Keratinocyte (primary cell): ENCODE measurements around the gene ALS2. TPM values are rescaled to one million over a fixed set of nuclear protein-coding genes. Genes with fewer than 3 reads are reported as not detected.

ENCODE experiments used
- DNase-seq: peaks from one replicate; pipeline ENCODE4 v3.0.0-alpha.2; 2011; ENCODE audit warnings: low read depth, missing footprints, low spot score
- FAIRE-seq: peaks from 2 replicates; lab custom pipeline; 2011; peaks lifted over from hg19 to GRCh38; lab: Jason Lieb, UNC
- H2AFZ ChIP-seq: 2 replicates; pipeline ENCODE4 v1.6.0; 2012; ENCODE audit warnings: low read length, control low read depth, inconsistent platforms; ENCODE audit not compliant: control insufficient read depth
- H3K27ac ChIP-seq: 2 replicates; pipeline ENCODE4 v1.5.1; 2011; ENCODE audit warnings: low read length; ENCODE audit not compliant: control insufficient read depth, insufficient read depth
- H3K27me3 ChIP-seq: 3 replicates; pipeline ENCODE4 v1.6.0; 2011; ENCODE audit warnings: low read length; ENCODE audit not compliant: control insufficient read depth, insufficient read depth; ENCODE audit errors: extremely low read depth
- H3K36me3 ChIP-seq, 2 experiments: 2 replicates in 1 of 2; 3 replicates in 1 of 2; pipeline ENCODE4 v1.5.1; 2011; ENCODE audit warnings: low read length in 2 of 2, mild to moderate bottlenecking in 1 of 2; ENCODE audit not compliant: control insufficient read depth in 2 of 2, insufficient read depth in 2 of 2; ENCODE audit errors: extremely low read depth in 1 of 2
- H3K4me1 ChIP-seq: 3 replicates; pipeline ENCODE4 v1.5.1; 2011; ENCODE audit warnings: low read length; ENCODE audit not compliant: control insufficient read depth, insufficient read depth; ENCODE audit errors: extremely low read depth
- H3K4me2 ChIP-seq: 3 replicates; pipeline ENCODE4 v1.6.0; 2011; ENCODE audit warnings: low read depth, low read length; ENCODE audit not compliant: control insufficient read depth, insufficient read depth; ENCODE audit errors: extremely low read depth
- H3K4me3 ChIP-seq, 3 experiments: fragments of 200-600 bp in 1 of 3; sonication (generic) in 1 of 3; 2 replicates in 2 of 3; 3 replicates in 1 of 3; pipeline ENCODE4 v1.5.1; 2011 to 2016; ENCODE audit warnings: low read length in 3 of 3, mild to moderate bottlenecking in 3 of 3, control low read depth in 2 of 3, inconsistent platforms in 1 of 3, low read depth in 1 of 3, mixed read lengths in 1 of 3, mixed run types in 1 of 3, moderate library complexity in 1 of 3; ENCODE audit not compliant: control insufficient read depth in 2 of 3, insufficient read depth in 2 of 3; ENCODE audit errors: extremely low read depth in 1 of 3
- H3K79me2 ChIP-seq: 2 replicates; pipeline ENCODE4 v1.6.0; 2012; ENCODE audit warnings: low read length; ENCODE audit not compliant: control insufficient read depth, insufficient read depth
- H3K9ac ChIP-seq: 3 replicates; pipeline ENCODE4 v1.6.0; 2011; ENCODE audit warnings: low read length; ENCODE audit not compliant: control insufficient read depth, insufficient read depth; ENCODE audit errors: extremely low read depth
- H3K9me1 ChIP-seq: 3 replicates; pipeline ENCODE4 v1.6.0; 2011; ENCODE audit warnings: low read length; ENCODE audit not compliant: control insufficient read depth, insufficient read depth; ENCODE audit errors: extremely low read depth
- H3K9me3 ChIP-seq: 2 replicates; pipeline ENCODE4 v1.5.1; 2012; ENCODE audit warnings: low read depth, low read length; ENCODE audit not compliant: control insufficient read depth
- H4K20me1 ChIP-seq: 3 replicates; pipeline ENCODE4 v1.6.0; 2011; ENCODE audit warnings: low read length; ENCODE audit not compliant: control insufficient read depth, insufficient read depth; ENCODE audit errors: extremely low read depth
- EZH2 ChIP-seq: IDR thresholded peaks from one replicate; pipeline ENCODE4 v1.6.1; 2012; ENCODE audit warnings: inconsistent platforms, mild to moderate bottlenecking, low read length, moderate library complexity
- dilution Hi-C: fragments of 300-500 bp; cut with MboI; formaldehyde crosslinking; loops from one replicate; pipeline ENCODE4 v1.7.0; 2020; ENCODE audit warnings: low sequenced_read_pairs; ENCODE audit not compliant: extremely low pct_ligation_motif_present
- polyA plus RNA-seq, 5 experiments: library from polyadenylated mRNA; depleted of rRNA in 3 of 5; stranded (reverse) in 3 of 5; stranded (forward) in 1 of 5; unstranded in 1 of 5; fragments of >200 nt; gene quantifications; 1 replicate in 1 of 5; 2 replicates in 3 of 5; 3 replicates in 1 of 5; pipeline versions ENCODE4 v1.2.1 to v1.2.3, GENCODE V29; 2011 to 2012; ENCODE audit warnings: missing spikeins in 2 of 5, low read depth in 1 of 5, low replicate concordance in 1 of 5
- TF ChIP-seq, protein P1 (sequence below), 3 experiments: IDR thresholded peaks in 1 of 3; conservative IDR thresholded peaks in 1 of 3; optimal IDR thresholded peaks in 1 of 3; 2 replicates in 2 of 3; 3 replicates in 1 of 3; pipeline versions ENCODE3 to v1.5.1; 2011; ENCODE audit warnings: low read length in 3 of 3, mild to moderate bottlenecking in 3 of 3, moderate library complexity in 2 of 3, control low read depth in 1 of 3, inconsistent platforms in 1 of 3; ENCODE audit not compliant: insufficient read depth in 2 of 3; ENCODE audit errors: extremely low read depth in 1 of 3

The ALS2 gene
- polyA plus RNA-seq, 1 donor (not counting 4 experiments of a cell fraction or from before 2014, with no cell fraction given), result 25.8 TPM

DNA sequence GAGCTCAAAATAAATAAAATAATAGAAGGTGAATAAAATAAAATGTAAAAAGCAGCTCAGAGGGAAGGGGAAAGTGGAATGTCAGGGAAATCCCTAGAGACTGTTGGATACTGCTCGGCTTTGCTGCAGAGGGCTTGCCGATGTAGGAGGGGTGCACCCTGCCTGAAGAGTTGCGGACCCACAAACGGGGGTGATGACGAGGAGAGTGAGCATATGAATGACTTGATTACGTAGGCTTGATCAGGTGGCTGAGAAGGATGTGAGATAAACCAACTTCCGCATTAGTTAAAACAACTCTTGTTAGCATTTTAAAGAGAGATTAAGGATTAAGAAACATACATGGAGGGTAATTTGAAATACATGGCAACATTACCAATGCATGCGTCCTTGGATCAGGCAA is 116.4 kb downstream of the ALS2 start:
- FAIRE-seq (no peak), DNase-seq (no peak)
- Histone ChIP-seq H3K27ac (no peak overlapping the region), H3K4me3 (no peak overlapping the region), H4K20me1 (no peaks in the 10 kb centered on the region), H2AFZ (no peak overlapping the region), H3K36me3 (no peaks in the 10 kb centered on the region), H3K27me3 (no peaks in the 10 kb centered on the region), H3K9me3 (no peaks in the 10 kb centered on the region), H3K9me1 (no peaks in the 10 kb centered on the region), H3K9ac (no peak overlapping the region), H3K79me2 (no peaks in the 10 kb centered on the region), H3K4me1 (no peaks in the 10 kb centered on the region), H3K4me2 (no peak overlapping the region)
- dilution Hi-C loops, result no loop called here
- TF ChIP-seq EZH2, result no peak

DNA sequence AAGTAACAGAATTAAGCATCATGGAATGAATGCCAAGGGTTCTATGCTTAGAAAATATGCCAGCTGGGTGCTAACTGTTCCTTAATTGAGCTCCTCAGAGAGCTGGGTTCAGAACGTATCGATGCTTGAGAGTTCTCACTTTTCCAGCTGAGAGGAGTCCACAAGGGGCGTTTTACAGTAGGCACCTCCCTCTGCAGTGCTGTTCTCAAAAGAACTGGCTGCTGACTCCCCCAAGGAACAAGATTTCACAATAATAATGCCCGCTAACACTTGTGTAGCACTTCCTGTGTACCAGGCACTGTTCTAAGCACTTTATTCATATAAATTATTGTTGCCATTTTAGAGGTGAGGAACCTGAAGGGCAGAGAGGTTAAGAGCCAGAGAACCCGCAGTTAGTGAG is 119.4 kb downstream of the ALS2 start:
- Histone ChIP-seq H3K79me2 (no peaks in the 10 kb centered on the region), H3K9me1 (no peaks in the 10 kb centered on the region), H3K4me3 (no peak overlapping the region), H3K27ac (no peak overlapping the region), H3K9me3 (no peaks in the 10 kb centered on the region), H3K4me2 (no peak overlapping the region), H4K20me1 (no peaks in the 10 kb centered on the region), H2AFZ (peak overlapping the region; percentile 41), H3K27me3 (no peaks in the 10 kb centered on the region), H3K36me3 (no peaks in the 10 kb centered on the region), H3K4me1 (no peaks in the 10 kb centered on the region), H3K9ac (no peak overlapping the region)
- FAIRE-seq, result no peak
- dilution Hi-C loops, result no loop called here
- TF ChIP-seq EZH2, result no peak
- TF ChIP-seq, protein P1, sequence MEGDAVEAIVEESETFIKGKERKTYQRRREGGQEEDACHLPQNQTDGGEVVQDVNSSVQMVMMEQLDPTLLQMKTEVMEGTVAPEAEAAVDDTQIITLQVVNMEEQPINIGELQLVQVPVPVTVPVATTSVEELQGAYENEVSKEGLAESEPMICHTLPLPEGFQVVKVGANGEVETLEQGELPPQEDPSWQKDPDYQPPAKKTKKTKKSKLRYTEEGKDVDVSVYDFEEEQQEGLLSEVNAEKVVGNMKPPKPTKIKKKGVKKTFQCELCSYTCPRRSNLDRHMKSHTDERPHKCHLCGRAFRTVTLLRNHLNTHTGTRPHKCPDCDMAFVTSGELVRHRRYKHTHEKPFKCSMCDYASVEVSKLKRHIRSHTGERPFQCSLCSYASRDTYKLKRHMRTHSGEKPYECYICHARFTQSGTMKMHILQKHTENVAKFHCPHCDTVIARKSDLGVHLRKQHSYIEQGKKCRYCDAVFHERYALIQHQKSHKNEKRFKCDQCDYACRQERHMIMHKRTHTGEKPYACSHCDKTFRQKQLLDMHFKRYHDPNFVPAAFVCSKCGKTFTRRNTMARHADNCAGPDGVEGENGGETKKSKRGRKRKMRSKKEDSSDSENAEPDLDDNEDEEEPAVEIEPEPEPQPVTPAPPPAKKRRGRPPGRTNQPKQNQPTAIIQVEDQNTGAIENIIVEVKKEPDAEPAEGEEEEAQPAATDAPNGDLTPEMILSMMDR (optimal IDR thresholded peaks at IDR 0.05 in 1 of 3, IDR thresholded peaks at IDR 0.05 in 1 of 3, conservative IDR thresholded peaks at IDR 0.05 in 1 of 3; ENCODE audit: extremely low read depth in 1 of 3, insufficient read depth in 2 of 3, low read length in 3 of 3), result no peak
- DNase-seq, result no peak

DNA sequence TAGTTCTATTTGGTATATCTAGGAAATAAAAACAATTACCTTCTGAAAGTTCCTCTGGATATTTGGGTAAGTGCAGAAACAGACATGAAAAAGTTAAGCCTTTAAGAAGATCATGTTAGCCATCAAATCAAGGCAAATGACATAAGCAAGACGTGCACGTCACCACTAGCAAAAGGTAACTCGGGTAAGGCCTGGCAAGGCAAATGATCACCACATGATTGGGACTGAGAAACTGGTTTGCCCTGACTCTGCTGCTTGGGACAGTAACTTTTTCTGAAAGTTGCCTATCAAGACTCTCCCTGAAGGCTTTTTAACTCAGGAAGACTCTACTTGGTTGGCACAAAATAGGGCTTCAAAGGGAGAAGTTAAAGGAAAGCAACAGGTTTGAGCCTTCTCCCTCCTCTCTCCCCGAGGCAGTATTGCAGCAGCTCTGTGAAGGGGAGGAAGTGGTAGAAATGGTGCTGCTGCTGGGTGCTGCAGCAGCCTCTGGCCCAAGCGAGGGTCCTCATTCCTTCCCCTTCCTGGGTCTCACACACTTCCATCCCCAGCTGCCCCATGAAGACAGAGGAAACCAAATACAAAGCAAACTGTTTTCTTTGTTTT is 120.3 kb downstream of the ALS2 start:
- Histone ChIP-seq H3K9me1 (no peaks in the 10 kb centered on the region), H3K4me3 (no peak overlapping the region), H2AFZ (peak overlapping the region; percentile 61), H3K4me2 (no peak overlapping the region), H3K4me1 (no peaks in the 10 kb centered on the region), H3K27ac (no peak overlapping the region), H3K9me3 (no peaks in the 10 kb centered on the region), H3K79me2 (no peaks in the 10 kb centered on the region), H4K20me1 (no peaks in the 10 kb centered on the region), H3K27me3 (no peaks in the 10 kb centered on the region), H3K36me3 (no peaks in the 10 kb centered on the region), H3K9ac (no peak overlapping the region)
- no peak for TF ChIP-seq EZH2
- TF ChIP-seq, protein P1 (optimal IDR thresholded peaks at IDR 0.05 in 1 of 3, IDR thresholded peaks at IDR 0.05 in 1 of 3, conservative IDR thresholded peaks at IDR 0.05 in 1 of 3; ENCODE audit: extremely low read depth in 1 of 3, insufficient read depth in 2 of 3, low read length in 3 of 3), result no peak
- FAIRE-seq (peak; percentile 43), DNase-seq (no peak)
- dilution Hi-C loops, result no loop called here
